ENCODE results near the gene ACD.

ACD gene

DNA sequence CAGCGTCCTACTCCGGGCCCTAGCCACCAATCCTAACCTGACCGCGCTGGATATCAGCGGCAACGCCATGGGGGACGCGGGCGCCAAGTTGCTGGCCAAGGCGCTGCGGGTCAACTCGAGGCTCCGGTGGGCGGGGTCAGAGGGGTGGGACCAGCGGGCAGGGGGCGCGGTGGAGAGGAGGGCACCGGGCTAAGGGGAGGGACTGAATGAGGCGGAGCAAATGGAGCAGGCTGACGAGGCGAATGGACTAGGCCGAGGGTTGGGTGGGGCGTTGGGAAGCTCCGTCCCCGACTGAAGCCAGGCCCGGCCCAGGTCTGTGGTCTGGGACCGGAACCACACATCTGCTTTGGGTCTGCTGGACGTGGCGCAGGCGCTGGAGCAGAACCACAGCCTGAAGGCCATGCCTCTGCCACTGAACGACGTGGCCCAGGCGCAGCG lies 10.5 kb downstream of the ACD start:
- FAIRE-seq (no peak), DNase-seq (ENCODE audit: extremely low spot score, insufficient read length, low read depth) (no peak)

DNA sequence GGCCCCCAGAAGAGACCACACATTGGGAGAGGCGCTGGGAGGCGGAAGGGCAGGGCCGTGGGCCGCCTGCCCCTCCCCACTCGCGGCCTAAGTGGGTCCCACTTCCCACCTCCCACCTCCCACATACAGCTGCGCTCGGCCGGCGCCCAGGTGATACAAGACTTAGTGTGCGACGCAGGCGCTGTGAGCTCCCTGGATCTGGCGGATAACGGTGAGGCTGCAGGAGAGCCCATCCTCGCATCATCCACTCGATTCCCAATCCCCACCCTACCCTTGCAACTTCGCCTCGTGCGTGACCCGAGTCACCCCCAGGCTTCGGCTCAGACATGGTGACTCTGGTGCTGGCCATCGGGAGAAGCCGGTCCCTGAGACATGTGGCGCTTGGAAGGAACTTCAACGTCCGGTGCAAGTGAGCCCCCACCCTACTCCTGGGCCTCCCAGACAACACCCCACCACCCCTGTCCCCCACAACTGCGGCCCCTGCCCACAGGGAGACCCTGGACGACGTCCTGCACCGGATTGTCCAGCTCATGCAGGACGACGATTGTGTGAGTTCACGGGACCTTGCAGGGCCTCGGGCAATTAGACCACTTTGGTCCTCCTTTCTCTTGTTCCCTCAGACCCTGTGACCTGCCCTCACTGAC lies 11.2 kb downstream of the ACD start:
- FAIRE-seq: no peak
- no peak for DNase-seq (ENCODE audit: extremely low spot score, insufficient read length, low read depth)

GRCh38 chr16:67648088-67648763 lies 11.8 kb downstream of the ACD start:
- DNase-seq (ENCODE audit: extremely low spot score, insufficient read length, low read depth) (no peak), FAIRE-seq (no peak)

- FAIRE-seq (no peak), DNase-seq (ENCODE audit: extremely low spot score, insufficient read length, low read depth) (no peak)
Observed at GRCh38 chr16:67647681-67648080, 12.4 kb downstream of the ACD start.

DNA sequence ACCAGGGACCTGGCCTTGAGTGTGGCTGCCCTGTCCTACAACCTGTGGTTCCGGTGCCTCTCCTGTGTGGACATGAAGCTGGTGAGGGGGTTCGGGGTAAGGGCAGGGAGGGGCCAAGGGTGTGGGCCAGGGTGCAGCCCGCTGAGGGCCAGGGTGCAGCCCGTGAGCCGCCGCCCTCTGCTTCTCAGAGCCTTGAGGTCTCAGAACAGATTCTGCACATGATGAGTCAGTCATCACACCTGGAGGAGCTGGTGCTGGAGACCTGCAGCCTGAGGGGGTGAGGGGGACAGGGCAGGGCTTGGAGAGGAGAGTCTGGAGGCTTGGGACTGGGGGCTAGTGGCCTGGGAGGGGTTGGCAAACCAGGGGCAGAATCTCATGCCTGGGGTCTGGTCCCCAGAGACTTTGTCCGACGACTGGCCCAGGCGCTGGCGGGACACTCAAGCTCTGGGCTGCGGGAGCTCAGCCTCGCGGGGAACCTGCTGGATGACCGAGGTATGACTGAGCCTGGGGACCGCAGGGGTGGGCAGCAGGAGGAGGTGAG lies 12.9 kb downstream of the ACD start:
- no peak for DNase-seq (ENCODE audit: extremely low spot score, insufficient read length, low read depth)
- FAIRE-seq: no peak

GRCh38 chr16:67645397-67646121 lies 14.5 kb downstream of the ACD start:
- FAIRE-seq (no peak), DNase-seq (ENCODE audit: extremely low spot score, insufficient read length, low read depth) (no peak)

- FAIRE-seq (peak; percentile 21), DNase-seq (ENCODE audit: extremely low spot score, insufficient read length, low read depth) (no peak)
Observed at GRCh38 chr16:67644038-67644437, 16.0 kb downstream of the ACD start.

DNA sequence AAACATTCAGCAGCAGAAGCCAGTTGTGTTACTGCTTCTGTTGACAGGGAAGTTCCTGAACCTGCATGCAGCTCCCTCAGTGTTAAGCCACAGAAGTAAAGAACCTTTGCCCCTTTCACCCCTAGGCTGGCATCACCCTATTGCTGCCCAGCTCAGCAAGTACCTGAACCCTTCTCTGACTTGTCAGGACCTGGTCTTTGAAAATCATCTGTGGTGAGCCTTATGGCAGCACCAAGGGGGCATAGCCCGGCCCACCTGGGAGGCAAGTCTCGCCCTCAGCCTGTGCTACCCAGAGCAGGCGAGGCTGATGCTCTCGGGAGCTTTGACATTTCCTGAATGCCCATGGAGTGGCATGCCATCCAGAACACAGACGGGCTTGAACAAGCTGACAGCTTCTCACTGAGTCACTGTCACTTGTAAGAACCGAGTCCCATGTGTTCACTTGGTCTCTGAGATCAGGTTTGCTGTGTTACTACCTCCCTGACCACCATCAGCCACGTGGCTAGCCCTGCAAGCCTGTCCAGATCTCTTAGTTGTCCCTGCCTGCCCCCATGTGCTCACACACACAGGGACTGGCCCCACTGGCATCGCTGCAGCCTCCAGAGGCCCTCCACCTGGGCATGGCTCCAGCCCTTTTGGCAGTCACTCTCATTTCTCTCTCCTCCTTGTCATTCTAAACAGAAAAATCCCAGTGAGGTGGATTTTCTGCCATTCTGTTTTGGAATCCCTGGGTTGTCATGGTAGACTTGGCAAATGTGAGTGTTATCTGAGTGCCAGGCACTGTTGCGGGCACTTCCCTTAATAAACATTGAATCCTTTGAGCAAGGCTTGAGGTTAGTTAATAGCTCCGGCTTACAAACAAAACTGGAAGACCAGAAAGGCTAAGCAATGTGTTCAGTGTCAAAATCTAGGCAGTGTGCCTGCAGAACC lies 18.0 kb downstream of the ACD start:
- FAIRE-seq (no peak), DNase-seq (ENCODE audit: extremely low spot score, insufficient read length, low read depth) (no peak)

GRCh38 chr16:67637625-67638024 lies 22.4 kb downstream of the ACD start:
- FAIRE-seq (no peak), DNase-seq (ENCODE audit: extremely low spot score, insufficient read length, low read depth) (no peak)

DNA sequence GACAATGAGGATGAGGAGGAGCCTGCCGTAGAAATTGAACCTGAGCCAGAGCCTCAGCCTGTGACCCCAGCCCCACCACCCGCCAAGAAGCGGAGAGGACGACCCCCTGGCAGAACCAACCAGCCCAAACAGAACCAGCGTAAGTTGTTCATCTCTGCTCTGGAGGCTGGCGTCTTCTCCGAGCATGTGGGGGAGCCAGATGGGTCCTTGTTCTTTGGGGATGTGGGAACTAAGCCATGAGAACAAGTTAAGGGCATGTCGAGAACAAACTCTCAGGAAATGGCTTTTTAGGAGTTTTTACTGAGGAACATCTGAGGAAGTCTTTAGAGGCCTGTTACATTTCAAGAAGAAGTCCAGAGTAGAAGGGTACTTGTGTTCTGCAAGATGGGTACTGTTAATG lies 23.3 kb downstream of the ACD start:
- FAIRE-seq (no peak), DNase-seq (ENCODE audit: extremely low spot score, insufficient read length, low read depth) (no peak)

GRCh38 chr16:67632415-67633172 lies 27.5 kb downstream of the ACD start:
- DNase-seq (ENCODE audit: extremely low spot score, insufficient read length, low read depth): no peak
- FAIRE-seq: no peak

- DNase-seq (ENCODE audit: extremely low spot score, insufficient read length, low read depth): no peak
- no peak for FAIRE-seq
Observed at GRCh38 chr16:67628216-67628615, 31.8 kb downstream of the ACD start.

- DNase-seq (ENCODE audit: extremely low spot score, insufficient read length, low read depth): no peak
- FAIRE-seq: no peak
Observed at GRCh38 chr16:67613808-67614207, 46.3 kb downstream of the ACD start.

- DNase-seq (ENCODE audit: extremely low spot score, insufficient read length, low read depth) (no peak), FAIRE-seq (no peak)
Observed at GRCh38 chr16:67608364-67608763, 51.7 kb downstream of the ACD start.
